ENCODE results near the gene SMIM1. TPM values are rescaled to one million over a fixed set of nuclear protein-coding genes. Genes with fewer than 3 reads are reported as not detected.

SMIM1 gene
- total RNA-seq, 4 donors from 2014 or later, result 2.6 to 8.4 (median 4.7) TPM; not detected in 1

DNA sequence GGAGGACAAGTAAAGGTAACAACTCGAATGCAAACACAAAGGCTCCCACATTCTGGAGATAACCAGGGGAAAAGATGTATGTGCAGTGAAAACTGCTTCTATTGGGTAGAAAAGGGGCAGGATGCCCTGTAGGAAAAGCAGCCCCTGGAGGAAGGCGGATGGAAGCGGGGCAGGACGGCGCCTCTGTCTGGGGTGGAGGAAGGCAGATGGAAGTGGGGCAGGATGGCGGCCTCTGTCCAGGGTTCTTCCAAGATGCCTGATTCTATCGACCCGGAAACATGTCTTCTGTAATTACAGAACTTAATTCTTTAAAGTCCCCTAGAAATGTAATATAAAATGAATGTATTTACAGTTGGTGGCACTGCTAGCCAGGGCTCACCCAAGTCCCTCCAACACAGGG is 47.8 kb downstream of the SMIM1 start:
- Histone ChIP-seq H3K4me1 (no peaks in the 10 kb centered on the region), H3K9me3 (no peaks in the 10 kb centered on the region), H3K27ac (no peak overlapping the region), H3K4me3 (no peak overlapping the region), H3K27me3 (no peaks in the 10 kb centered on the region), H3K36me3 (peaks cover 0 to 97% of the 10 kb centered on the region in 2 donors)
- WGBS, 2 donors (ENCODE audit: low coverage in 1 of 2), result 85 to 90% methylated on average over 8 of the region's 8 CpGs
- no peak for TF ChIP-seq POLR2AphosphoS5 (IDR thresholded peaks at IDR 0.05)
- TF ChIP-seq, protein P1, sequence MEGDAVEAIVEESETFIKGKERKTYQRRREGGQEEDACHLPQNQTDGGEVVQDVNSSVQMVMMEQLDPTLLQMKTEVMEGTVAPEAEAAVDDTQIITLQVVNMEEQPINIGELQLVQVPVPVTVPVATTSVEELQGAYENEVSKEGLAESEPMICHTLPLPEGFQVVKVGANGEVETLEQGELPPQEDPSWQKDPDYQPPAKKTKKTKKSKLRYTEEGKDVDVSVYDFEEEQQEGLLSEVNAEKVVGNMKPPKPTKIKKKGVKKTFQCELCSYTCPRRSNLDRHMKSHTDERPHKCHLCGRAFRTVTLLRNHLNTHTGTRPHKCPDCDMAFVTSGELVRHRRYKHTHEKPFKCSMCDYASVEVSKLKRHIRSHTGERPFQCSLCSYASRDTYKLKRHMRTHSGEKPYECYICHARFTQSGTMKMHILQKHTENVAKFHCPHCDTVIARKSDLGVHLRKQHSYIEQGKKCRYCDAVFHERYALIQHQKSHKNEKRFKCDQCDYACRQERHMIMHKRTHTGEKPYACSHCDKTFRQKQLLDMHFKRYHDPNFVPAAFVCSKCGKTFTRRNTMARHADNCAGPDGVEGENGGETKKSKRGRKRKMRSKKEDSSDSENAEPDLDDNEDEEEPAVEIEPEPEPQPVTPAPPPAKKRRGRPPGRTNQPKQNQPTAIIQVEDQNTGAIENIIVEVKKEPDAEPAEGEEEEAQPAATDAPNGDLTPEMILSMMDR (IDR thresholded peaks at IDR 0.05), result no peak
- no peak for TF ChIP-seq EP300 (IDR thresholded peaks at IDR 0.05)
- no peak for TF ChIP-seq POLR2A (IDR thresholded peaks at IDR 0.05)
- ATAC-seq, result no peak

DNA sequence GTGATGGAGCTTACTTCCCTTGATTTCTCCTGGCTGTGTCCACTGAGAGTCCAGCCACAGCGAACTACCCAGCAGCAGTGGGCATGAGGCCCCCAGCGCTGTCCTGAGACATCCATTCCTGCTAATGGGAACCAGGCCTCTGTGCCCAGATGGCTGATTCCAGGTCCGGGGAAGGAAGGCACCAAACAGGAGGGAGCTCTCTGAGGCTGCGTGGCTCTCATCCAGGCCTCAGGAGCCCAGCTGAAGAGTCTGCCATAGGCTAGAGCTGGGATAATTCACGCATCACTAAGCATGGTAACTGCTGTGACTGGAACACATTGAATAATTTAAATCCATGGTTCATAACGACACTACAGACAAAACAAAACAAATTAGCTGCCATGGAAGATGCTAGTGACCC is 48.5 kb downstream of the SMIM1 start:
- no peak for ATAC-seq
- Histone ChIP-seq H3K4me1 (no peaks in the 10 kb centered on the region), H3K9me3 (no peaks in the 10 kb centered on the region), H3K4me3 (no peak overlapping the region), H3K27me3 (no peaks in the 10 kb centered on the region), H3K36me3 (peaks cover 0 to 97% of the 10 kb centered on the region in 2 donors), H3K27ac (no peak overlapping the region)
- 71 to 83% methylated on average over 2 to 5 of the region's 6 CpGs for WGBS, 2 donors (ENCODE audit: low coverage in 1 of 2)
- TF ChIP-seq POLR2AphosphoS5 (IDR thresholded peaks at IDR 0.05) (no peak), POLR2A (IDR thresholded peaks at IDR 0.05) (no peak), EP300 (IDR thresholded peaks at IDR 0.05) (no peak)
- TF ChIP-seq, protein P1 (IDR thresholded peaks at IDR 0.05), result no peak

DNA sequence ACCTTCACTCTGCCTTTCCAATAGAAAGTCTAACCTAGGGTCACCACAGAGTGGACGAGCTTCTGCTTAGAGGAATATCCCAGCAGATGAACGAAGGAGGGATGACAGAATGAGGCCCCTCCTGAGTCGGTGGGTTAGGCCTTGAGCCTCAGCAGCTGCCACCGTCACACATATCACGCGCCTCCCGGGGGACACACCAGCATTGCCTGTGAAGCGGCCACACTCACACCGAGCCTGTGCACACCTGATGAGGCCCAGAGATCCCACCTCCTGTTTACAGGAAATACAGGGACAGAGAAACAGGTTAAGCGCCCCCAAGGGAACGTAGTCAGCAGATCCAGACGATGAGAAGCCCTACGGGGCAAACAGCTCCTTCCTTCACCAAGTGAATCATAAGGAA is 48.9 kb downstream of the SMIM1 start:
- Histone ChIP-seq H3K9me3 (no peaks in the 10 kb centered on the region), H3K27me3 (no peaks in the 10 kb centered on the region), H3K4me1 (no peaks in the 10 kb centered on the region), H3K4me3 (no peak overlapping the region), H3K27ac (no peak overlapping the region), H3K36me3 (peaks cover 0 to 97% of the 10 kb centered on the region in 2 donors)
- TF ChIP-seq EP300 (IDR thresholded peaks at IDR 0.05) (no peak), POLR2A (IDR thresholded peaks at IDR 0.05) (no peak), POLR2AphosphoS5 (IDR thresholded peaks at IDR 0.05) (no peak)
- TF ChIP-seq, protein P1 (IDR thresholded peaks at IDR 0.05), result no peak
- 59 to 70% methylated on average over 5 to 8 of the region's 13 CpGs for WGBS, 2 donors (ENCODE audit: low coverage in 1 of 2)
- ATAC-seq, result no peak

DNA sequence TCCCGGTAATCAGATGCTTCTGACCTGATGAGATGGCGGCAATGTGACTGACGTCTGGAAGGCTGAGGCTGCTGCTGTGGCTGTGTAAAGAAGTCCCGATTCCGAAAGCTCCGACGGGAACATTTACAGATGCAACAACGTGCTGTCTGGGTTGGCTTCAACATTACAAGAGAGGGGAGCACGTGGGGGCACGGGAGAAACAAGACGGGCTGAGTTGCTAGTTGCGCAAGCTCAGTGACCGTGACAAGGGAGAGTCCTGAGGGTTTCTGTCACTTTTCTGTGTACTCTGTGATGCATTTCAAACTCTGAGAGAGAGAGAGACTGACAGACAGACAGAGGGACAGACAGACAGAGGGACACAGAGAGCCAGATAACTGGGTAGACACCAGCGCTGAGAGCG is 49.4 kb downstream of the SMIM1 start:
- TF ChIP-seq POLR2A (IDR thresholded peaks at IDR 0.05), result no peak
- H3K4me3 ChIP-seq, result no peak overlapping the region
- WGBS, 2 donors (ENCODE audit: low coverage in 1 of 2), result 84 to 89% methylated on average over 14 of the region's 15 CpGs
- no peaks in the 10 kb centered on the region for H3K9me3 ChIP-seq
- H3K4me1 ChIP-seq, result no peaks in the 10 kb centered on the region
- peaks cover 0 to 97% of the 10 kb centered on the region in 2 donors for H3K36me3 ChIP-seq
- no peak for ATAC-seq
- no peak overlapping the region for H3K27ac ChIP-seq
- H3K27me3 ChIP-seq, result no peaks in the 10 kb centered on the region

DNA sequence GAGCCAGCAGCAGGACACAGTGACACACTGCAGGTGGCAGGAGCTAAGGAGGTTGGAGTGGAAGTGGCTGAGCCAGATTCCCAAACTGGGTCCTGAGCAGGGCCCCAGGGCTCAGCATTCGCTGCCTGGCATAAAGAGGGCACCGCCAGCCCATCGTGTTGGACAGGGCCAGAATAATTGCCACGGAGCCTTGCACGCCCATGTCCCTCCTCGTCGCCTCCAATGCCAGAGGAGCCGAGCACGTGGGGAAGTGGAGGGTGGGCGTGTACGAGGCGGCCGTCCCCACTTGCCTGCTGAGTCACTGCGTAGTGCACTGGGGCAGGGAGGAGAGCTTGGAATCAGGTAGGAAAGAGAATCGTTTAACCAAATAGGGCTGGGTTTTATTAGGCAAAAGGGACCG is 49.9 kb downstream of the SMIM1 start:
- TF ChIP-seq, protein P1 (IDR thresholded peaks at IDR 0.05), result no peak
- no peak for TF ChIP-seq POLR2AphosphoS5 (IDR thresholded peaks at IDR 0.05)
- no peak for TF ChIP-seq POLR2A (IDR thresholded peaks at IDR 0.05)
- TF ChIP-seq EP300 (IDR thresholded peaks at IDR 0.05), result no peak
- H3K9me3 ChIP-seq, result no peaks in the 10 kb centered on the region
- no peaks in the 10 kb centered on the region for H3K27me3 ChIP-seq
- 96% methylated on average over 3 of the region's 16 CpGs; no CpG with 5 or more reads in 1 of the 2 donors for WGBS, 2 donors (ENCODE audit: low coverage in 1 of 2)
- H3K36me3 ChIP-seq, result peaks cover 0 to 97% of the 10 kb centered on the region in 2 donors
- H3K27ac ChIP-seq, result no peak overlapping the region
- no peaks in the 10 kb centered on the region for H3K4me1 ChIP-seq
- no peak overlapping the region for H3K4me3 ChIP-seq
- ATAC-seq, result no peak

All from gastroesophageal sphincter (tissue), 4 donors.